DOHH2 (cell line): ENCODE measurements around the gene ASTL.

Experiments
- H3F3A ChIP-seq: fragments of 200-600 bp; sonication (generic), shearing (Covaris generic); 2 replicates; pipeline ENCODE4 v1.6.0; 2016; ENCODE audit warnings: antibody characterized with exemption, mild to moderate bottlenecking; ENCODE audit not compliant: control insufficient read depth, insufficient read depth
- H3K27ac ChIP-seq: fragments of 200-600 bp; sonication (generic); 2 replicates; pipeline ENCODE4 v1.5.1; 2014; ENCODE audit warnings: low read depth, mild to moderate bottlenecking, low read length, moderate library complexity
- H3K27me3 ChIP-seq: fragments of 200-600 bp; sonication (generic); 2 replicates; pipeline ENCODE4 v1.6.1; 2014; ENCODE audit warnings: mild to moderate bottlenecking, low read length, mixed read lengths; ENCODE audit not compliant: control insufficient read depth
- H3K36me3 ChIP-seq: fragments of 200-600 bp; sonication (generic); 2 replicates; pipeline ENCODE4 v1.6.1; 2014; ENCODE audit warnings: mild to moderate bottlenecking, low read length, moderate library complexity, mixed read lengths; ENCODE audit not compliant: control insufficient read depth
- H3K4me1 ChIP-seq: fragments of 200-600 bp; sonication (generic); 2 replicates; pipeline ENCODE4 v1.6.1; 2014; ENCODE audit warnings: mild to moderate bottlenecking, low read length, mixed read lengths; ENCODE audit not compliant: control insufficient read depth
- H3K4me2 ChIP-seq: fragments of 200-600 bp; sonication (generic); 2 replicates; pipeline ENCODE4 v1.6.0; 2014; ENCODE audit warnings: mild to moderate bottlenecking, low read length, moderate library complexity
- H3K4me3 ChIP-seq: fragments of 200-600 bp; sonication (generic); 2 replicates; pipeline ENCODE4 v1.5.1; 2014; ENCODE audit warnings: mild to moderate bottlenecking, low read length, mixed read lengths
- H3K79me2 ChIP-seq: fragments of 200-600 bp; sonication (generic); 2 replicates; pipeline ENCODE4 v1.6.1; 2014; ENCODE audit warnings: mild to moderate bottlenecking, low read length, mixed read lengths; ENCODE audit not compliant: control insufficient read depth
- H3K9me2 ChIP-seq: fragments of 200-600 bp; sonication (generic); replicated peaks from 2 replicates; pipeline ENCODE4 v1.6.1; 2014; ENCODE audit warnings: mild to moderate bottlenecking, low read length, mixed read lengths; ENCODE audit not compliant: control insufficient read depth
- H3K9me3 ChIP-seq: fragments of 200-600 bp; sonication (generic); 2 replicates; pipeline ENCODE4 v1.6.1; 2014; ENCODE audit warnings: antibody characterized with exemption, low read length, mixed read lengths; ENCODE audit not compliant: control insufficient read depth, insufficient read depth
- H4K20me1 ChIP-seq: fragments of 200-600 bp; sonication (generic); 2 replicates; pipeline ENCODE4 v1.6.0; 2014; ENCODE audit warnings: low read depth, mild to moderate bottlenecking, antibody characterized with exemption, low read length, moderate library complexity; ENCODE audit not compliant: control insufficient read depth, insufficient read depth
- EZH2phosphoT487 ChIP-seq: fragments of 200-600 bp; sonication (generic); IDR thresholded peaks from 2 replicates; pipeline ENCODE4 v1.6.1; 2017; ENCODE audit warnings: borderline replicate concordance, mild to moderate bottlenecking, antibody characterized with exemption, low read length, moderate library complexity, mixed read lengths
- TF ChIP-seq, protein P1 (sequence below): fragments of 200-600 bp; sonication (generic); IDR thresholded peaks from one replicate; pipeline ENCODE4 v1.5.1; 2014; ENCODE audit warnings: antibody characterized with exemption, mild to moderate bottlenecking, low read depth, low read length; ENCODE audit not compliant: poor library complexity, severe bottlenecking

Gene ASTL

DNA sequence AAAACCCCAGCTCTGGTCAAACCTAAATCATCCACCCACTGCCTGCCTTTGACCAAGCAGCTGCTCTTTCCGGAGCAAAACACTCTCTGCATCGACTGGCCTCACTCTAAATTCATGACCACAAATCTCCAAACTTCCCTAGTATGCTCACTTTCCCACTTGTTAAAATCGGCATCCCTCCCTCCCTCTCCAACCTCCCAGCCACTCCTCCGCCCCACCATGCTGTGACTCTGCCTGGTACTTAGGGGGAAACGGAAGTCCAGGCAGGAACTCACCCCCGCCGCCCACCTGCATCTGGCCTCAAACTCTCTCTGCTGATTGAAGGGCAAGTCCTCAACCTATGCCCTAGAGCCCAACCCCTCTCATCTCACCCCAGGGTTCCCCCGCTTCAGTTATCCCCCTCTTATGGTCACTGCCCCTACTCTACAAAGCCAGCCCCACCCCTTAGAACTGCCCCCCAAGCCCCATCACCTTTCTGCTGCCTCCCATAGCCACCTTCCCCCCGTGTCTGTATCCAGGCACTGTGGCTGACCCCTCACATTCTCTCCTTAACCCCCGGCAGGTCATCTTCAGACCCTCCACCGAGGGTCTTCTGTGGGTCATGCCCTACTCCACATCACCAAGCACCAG, 18.1 kb downstream of the ASTL start:
- no peaks in the 10 kb centered on the region for H3K36me3 ChIP-seq
- H4K20me1 ChIP-seq: no peaks in the 10 kb centered on the region
- H3K9me2 ChIP-seq: no peaks in the 10 kb centered on the region
- H3F3A ChIP-seq: no peaks in the 10 kb centered on the region
- no peak overlapping the region for H3K4me2 ChIP-seq
- TF ChIP-seq, protein P1, sequence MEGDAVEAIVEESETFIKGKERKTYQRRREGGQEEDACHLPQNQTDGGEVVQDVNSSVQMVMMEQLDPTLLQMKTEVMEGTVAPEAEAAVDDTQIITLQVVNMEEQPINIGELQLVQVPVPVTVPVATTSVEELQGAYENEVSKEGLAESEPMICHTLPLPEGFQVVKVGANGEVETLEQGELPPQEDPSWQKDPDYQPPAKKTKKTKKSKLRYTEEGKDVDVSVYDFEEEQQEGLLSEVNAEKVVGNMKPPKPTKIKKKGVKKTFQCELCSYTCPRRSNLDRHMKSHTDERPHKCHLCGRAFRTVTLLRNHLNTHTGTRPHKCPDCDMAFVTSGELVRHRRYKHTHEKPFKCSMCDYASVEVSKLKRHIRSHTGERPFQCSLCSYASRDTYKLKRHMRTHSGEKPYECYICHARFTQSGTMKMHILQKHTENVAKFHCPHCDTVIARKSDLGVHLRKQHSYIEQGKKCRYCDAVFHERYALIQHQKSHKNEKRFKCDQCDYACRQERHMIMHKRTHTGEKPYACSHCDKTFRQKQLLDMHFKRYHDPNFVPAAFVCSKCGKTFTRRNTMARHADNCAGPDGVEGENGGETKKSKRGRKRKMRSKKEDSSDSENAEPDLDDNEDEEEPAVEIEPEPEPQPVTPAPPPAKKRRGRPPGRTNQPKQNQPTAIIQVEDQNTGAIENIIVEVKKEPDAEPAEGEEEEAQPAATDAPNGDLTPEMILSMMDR: no peak
- no peak for TF ChIP-seq EZH2phosphoT487
- H3K27me3 ChIP-seq: peaks cover 31% of the 10 kb centered on the region
- H3K9me3 ChIP-seq: no peaks in the 10 kb centered on the region
- H3K4me1 ChIP-seq: peaks cover 25% of the 10 kb centered on the region
- H3K27ac ChIP-seq: no peak overlapping the region
- H3K79me2 ChIP-seq: no peaks in the 10 kb centered on the region
- H3K4me3 ChIP-seq: no peak overlapping the region

DNA sequence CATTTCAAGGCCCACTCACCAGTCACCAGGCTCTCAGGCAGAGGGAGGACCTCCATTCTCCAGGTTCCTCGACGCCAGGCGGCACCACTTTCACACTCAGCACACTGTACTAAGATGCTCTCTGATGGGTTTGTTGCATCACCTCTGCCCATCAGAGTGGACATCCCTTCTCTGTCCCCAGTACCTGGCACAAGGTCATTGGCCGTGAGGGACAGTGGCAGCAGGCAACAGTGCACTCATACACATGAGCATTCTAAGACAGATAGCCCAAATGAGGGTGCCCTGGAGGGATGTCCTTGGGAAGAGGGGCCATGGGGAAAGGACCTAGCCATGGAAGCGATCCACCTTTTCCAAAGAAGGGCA, 18.9 kb downstream of the ASTL start:
- no peak overlapping the region for H3K4me2 ChIP-seq

DNA sequence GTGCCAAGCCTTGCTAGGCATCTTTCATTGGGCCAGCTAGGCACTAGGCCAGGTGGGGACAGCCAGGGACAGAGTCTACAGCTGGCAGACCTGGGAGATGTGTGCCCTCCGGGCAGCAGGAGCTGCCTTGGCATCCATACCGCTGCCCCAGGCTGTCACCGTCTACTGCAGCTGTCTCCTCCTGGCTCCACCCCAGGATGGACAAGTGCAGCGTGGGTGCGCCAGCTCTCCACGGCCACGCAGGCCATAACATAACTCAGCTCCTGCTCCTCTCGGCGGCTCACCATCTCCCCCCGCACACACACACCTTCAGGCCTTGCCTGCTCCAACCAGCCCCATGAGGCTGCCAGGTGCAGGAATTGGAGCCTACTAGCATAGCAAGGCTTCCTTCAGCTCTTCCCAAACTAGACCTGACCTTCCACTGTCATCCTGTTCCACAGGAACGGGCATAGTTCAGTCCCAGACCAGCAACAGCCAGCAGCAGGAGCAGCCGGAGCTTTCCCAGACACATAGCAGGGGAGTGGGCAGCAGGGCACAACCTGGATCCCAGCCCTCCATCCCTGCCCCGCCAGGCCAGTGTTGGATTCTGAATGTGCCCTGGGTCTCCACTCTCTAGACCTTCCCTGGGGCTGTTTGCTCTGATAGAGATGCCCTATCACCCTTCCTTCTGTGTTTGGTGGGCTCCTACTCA, 19.5 kb downstream of the ASTL start:
- H3K9me3 ChIP-seq: no peaks in the 10 kb centered on the region
- no peaks in the 10 kb centered on the region for H3K79me2 ChIP-seq
- H4K20me1 ChIP-seq: no peaks in the 10 kb centered on the region
- H3K27ac ChIP-seq: no peak overlapping the region
- peaks cover 25% of the 10 kb centered on the region for H3K4me1 ChIP-seq
- H3K36me3 ChIP-seq: no peaks in the 10 kb centered on the region
- H3K27me3 ChIP-seq: peaks cover 32% of the 10 kb centered on the region
- no peaks in the 10 kb centered on the region for H3F3A ChIP-seq
- no peaks in the 10 kb centered on the region for H3K9me2 ChIP-seq
- H3K4me3 ChIP-seq: no peak overlapping the region
- H3K4me2 ChIP-seq: no peak overlapping the region
- TF ChIP-seq, protein P1: no peak
- TF ChIP-seq EZH2phosphoT487: no peak

More for the DNA sequence above, 18.9 kb downstream of the ASTL start:
- Histone ChIP-seq H3K9me2 (no peaks in the 10 kb centered on the region), H3K27ac (no peak overlapping the region), H4K20me1 (no peaks in the 10 kb centered on the region), H3K27me3 (peaks cover 31% of the 10 kb centered on the region), H3K4me3 (no peak overlapping the region), H3K79me2 (no peaks in the 10 kb centered on the region), H3K9me3 (no peaks in the 10 kb centered on the region), H3F3A (no peaks in the 10 kb centered on the region), H3K4me1 (peaks cover 25% of the 10 kb centered on the region), H3K36me3 (no peaks in the 10 kb centered on the region)
- TF ChIP-seq EZH2phosphoT487: no peak
- TF ChIP-seq, protein P1: no peak
